Upper lobe of left lung (tissue), 4 donors: ENCODE results near the gene ZSCAN5B.

ENCODE experiments used
- EP300 ChIP-seq, 4 donors: sonication (generic); formaldehyde crosslinking; IDR thresholded peaks; one replicate each; pipeline ENCODE4 v1.5.1; 2017; ENCODE audit warnings: antibody characterized with exemption in 4 of 4, control low read depth in 2 of 4
- POLR2A ChIP-seq, 4 donors: fragments of 450-650 bp; IDR thresholded peaks; one replicate each; pipeline ENCODE4 v1.5.1; 2016 to 2017; ENCODE audit warnings: antibody characterized with exemption in 4 of 4, mild to moderate bottlenecking in 2 of 4
- TF ChIP-seq, protein P1 (sequence below), 6 experiments: fragments of 450-650 bp in 4 of 6; fragments of 200-600 bp in 2 of 6; sonication (generic) in 2 of 6; IDR thresholded peaks; one replicate each; pipeline ENCODE4 v1.5.1; 2016 to 2019; ENCODE audit warnings: antibody characterized with exemption in 6 of 6

DNA sequence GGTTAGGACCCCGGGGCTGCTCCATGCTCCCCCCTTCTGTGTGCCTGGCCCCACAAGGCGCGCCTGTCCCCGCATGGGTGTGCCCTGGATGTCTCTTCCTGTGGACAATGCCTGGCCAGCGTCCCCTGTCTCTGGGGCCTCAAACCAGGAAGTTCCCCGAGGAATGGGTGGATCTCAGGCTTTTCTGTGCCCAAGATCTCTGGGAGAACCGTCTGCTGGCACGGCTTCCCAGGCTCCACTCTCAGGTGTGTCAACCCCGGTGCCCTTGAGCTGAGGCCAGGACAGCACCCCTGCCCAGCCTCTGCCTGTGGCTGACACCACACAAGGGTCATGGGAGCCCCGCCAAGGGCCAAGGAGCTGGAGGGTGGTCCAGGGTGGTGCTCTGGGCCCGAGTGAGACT, 40.8 kb downstream of the ZSCAN5B start:
- TF ChIP-seq EP300 (IDR thresholded peaks at IDR 0.05) (no peak), POLR2A (IDR thresholded peaks at IDR 0.05) (no peak)
- TF ChIP-seq, protein P1, sequence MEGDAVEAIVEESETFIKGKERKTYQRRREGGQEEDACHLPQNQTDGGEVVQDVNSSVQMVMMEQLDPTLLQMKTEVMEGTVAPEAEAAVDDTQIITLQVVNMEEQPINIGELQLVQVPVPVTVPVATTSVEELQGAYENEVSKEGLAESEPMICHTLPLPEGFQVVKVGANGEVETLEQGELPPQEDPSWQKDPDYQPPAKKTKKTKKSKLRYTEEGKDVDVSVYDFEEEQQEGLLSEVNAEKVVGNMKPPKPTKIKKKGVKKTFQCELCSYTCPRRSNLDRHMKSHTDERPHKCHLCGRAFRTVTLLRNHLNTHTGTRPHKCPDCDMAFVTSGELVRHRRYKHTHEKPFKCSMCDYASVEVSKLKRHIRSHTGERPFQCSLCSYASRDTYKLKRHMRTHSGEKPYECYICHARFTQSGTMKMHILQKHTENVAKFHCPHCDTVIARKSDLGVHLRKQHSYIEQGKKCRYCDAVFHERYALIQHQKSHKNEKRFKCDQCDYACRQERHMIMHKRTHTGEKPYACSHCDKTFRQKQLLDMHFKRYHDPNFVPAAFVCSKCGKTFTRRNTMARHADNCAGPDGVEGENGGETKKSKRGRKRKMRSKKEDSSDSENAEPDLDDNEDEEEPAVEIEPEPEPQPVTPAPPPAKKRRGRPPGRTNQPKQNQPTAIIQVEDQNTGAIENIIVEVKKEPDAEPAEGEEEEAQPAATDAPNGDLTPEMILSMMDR (IDR thresholded peaks at IDR 0.05): no peak
